HUDEP-2 (cell line): ENCODE data around the gene TRIM9.
A peak's percentile ranks its signal among the peaks of the same experiment; 100 is the strongest.

ENCODE experiments used
- DNase-seq, 76 experiments: peaks; one replicate each; lab custom pipeline; 2025; ENCODE audit not compliant: unreplicated experiment in 76 of 76; lab: John Stamatoyannopoulos, UW

Gene TRIM9

GRCh38 chr14:51094901-51095853 lies at the start of gene TRIM9:
Gene TRIM9 (minus strand): TSS chr14:51095105. CDS start chr14:51094939, 166 bp downstream.
- peak in 52 of 76 experiments; percentile 1 to 77 (median 34) for DNase-seq

DNA sequence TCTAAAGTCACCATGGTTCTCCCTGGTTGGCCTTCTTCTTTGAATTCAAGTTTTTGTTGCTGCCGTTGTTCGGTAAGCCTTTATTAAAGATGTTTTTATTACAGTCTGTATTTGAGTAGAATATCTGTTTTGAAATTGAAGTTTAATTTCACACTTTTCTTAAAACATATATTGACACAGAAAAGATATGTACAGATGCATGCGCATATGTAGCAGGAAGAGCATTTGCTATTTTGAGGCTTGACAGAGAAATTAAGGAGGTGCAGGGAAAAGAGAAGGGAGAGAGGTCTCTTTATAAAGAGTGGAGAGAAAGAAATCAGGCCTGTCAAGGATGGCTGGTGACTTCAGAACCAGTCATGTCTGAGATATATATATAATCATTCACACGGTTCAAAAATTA lies 46.0 kb upstream of the TRIM9 start:
- no peak for DNase-seq

- no peak for DNase-seq
Measured at GRCh38 chr14:51140338-51140737, 45.4 kb upstream of the TRIM9 start.

DNA sequence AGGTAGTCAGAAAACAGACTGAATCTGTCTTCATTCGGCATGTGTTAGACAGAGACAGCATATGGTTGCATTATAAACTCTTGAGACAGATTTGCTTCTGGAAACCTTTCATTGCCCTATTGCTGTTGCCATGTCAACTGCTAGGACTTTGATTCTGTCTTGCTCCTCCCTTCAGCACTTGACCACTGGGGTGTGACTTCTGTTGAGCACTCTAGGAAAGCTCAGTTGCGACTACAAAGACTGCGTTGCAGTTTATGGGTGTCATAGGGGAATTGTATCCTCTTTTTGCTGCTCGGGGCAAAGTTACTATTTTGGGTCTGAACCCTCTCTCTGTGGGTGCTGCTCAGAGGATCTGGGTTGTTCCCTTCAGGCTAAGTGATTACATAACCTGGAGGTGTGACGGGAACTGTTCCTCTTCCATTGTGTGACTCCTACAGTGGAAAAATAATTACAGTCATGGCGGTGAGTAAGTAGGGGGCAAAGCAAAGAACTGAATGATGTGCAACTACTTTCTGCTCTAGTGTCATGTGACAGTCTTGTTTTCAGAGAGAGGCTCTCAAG lies 44.3 kb upstream of the TRIM9 start:
- no peak for DNase-seq

DNA sequence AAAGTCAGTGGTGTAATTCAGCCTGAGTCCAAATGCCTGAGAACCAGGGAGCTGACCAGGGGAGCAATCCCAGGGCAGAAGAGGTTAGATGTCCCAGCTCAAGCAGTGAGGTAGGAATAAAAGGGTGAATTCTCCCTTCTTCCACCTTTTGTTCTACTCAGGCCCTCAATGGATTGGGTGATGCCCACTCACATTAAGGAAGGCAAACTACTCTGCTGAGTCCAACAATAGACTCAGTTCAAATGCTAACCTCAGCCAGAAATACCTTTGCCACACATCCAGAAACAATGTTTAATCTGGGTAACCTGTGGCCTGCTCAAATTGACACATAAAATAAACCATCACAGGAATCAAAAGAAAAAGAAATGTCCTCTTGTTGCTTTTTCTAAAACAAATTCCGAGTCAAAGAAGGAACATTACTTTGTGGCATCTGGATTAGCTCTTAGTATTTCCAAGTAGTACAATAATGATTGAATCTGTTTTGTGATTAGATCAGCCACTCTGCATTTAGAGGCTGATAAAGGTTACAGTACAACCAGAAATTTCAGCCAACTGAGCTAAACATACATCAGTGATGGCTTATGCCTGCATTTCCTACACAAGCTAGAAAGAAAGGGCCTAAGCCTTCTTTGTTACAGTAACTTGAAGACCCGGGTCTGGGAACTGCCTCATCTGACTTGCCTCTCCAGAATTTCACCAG lies 43.6 kb upstream of the TRIM9 start:
- DNase-seq: no peak

DNA sequence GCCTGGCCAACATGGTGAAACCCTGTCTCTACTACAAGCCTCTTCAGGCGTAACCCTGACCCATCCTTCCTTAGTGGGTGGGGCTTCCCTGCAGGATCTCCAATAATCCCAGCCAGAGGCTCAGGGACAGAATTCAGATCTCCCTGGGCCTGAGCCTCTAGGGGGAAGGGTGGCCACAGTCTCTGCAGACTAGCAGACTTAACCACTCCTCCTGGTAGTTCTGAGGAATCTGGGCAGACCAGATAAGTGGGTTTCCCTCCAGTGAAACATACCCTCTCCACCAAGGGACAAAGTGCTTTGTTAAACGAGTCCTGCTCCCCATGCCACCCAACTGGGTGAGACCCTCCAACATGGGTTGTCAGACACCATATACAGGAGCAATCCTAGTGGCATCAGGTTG lies 36.6 kb upstream of the TRIM9 start:
- no peak for DNase-seq

DNA sequence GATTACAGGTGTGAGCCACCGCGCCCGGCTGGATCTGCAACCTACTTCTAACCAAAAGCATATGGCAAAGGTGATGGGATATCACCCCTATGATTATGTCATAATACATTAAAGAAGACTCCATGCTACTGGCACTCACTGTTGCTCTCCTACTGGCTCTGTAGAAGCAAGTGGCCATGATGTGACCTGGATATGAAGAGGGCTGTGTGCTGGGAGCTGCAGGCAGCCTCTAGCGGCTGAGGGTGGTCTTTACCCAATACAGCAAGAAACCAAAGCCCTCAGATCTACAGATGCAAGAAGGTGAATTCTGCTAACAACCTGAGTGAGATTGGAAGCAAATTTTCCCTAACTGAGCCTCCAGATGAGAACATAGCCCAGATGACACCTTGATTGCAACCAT lies 34.2 kb upstream of the TRIM9 start:
- no peak for DNase-seq

DNA sequence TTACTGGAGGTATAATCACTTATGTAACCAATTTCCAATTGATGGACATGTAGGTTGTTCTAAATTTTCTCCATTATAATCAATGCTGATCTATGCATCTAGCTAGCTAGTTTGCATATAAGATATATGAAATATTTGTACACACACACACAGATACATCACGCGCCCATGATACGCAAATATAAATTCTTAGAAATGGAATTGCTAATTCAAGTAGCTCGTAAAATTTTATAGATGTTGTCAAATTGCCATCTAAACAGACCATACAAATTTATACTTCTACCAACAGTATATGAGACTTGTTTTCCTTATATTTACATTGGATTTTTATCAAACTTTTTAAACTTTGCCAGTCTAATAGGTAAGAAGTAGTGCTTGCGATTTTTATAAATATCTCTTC lies 29.1 kb upstream of the TRIM9 start:
- DNase-seq: no peak

- no peak for DNase-seq
Measured at GRCh38 chr14:51121096-51121495, 26.2 kb upstream of the TRIM9 start.

DNA sequence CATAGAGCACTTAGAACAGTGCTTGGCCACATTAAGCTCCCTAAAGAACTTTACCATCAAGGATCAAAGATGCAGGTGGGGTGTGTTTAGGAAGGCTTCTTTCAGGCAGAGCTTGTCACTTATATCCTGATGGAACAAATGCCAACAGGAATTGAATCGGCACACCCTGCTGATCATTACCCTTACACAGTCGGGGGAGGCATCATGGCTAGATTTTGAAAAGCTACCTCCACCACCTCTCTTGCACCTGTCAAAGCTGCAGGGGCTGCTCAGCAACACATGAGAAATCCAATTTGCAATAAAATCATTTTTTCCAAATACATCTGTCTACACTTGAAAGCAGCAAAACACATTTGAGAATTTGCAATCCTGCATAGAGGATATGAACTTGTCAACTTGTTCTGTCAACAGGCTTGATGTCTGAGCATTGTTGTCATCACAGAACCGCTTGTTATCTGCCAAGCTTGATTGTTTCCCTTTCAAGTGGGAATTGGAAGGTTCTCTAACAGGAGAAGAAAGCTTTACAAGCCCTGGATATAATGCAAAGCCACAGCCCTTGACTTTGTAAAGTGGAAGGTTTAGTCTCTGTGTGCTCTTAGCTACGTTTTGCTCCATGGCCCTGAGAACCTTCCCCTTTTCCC lies 24.6 kb upstream of the TRIM9 start:
- DNase-seq: no peak

DNA sequence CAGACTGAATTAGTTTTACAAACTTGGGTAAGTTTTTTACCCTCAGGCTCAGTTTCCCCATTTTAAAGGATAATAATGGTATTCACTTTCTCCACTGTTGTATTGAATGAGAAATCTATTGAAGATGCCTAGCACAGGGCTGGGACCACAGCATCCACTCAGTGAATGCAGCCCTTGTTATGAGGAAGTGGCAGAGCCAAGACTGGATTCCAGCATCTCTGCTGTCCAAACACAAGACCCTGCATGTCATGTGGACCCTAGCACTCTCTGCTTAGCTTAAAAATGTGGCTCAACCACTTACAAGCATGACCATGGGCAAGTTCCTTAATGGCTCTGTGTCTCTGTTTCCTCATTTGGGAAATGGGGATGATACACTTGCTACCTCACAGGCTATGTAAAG lies 24.1 kb upstream of the TRIM9 start:
- DNase-seq: no peak

GRCh38 chr14:51117593-51117992 lies 22.7 kb upstream of the TRIM9 start:
- no peak for DNase-seq

DNA sequence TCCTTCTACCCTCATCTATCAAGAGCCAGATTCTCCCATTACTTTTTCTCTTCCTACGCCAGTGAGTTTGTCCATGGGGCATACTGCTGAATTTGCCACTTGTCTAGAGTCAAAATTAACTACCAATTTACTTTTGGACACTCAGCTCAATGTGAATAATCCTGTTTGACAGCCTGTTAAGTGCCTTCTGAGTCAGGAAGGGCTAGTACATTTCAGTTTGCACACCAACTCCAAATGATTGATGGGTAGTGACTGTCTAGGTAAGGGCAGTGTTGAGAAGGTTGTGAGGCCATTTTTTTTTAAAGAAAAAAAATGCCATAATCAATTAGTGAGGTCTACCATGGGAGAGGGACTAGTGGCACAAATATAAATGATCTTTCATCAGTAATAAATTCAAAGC lies 21.8 kb upstream of the TRIM9 start:
- no peak for DNase-seq

GRCh38 chr14:51109651-51110050 lies 14.7 kb upstream of the TRIM9 start:
- DNase-seq: no peak

DNA sequence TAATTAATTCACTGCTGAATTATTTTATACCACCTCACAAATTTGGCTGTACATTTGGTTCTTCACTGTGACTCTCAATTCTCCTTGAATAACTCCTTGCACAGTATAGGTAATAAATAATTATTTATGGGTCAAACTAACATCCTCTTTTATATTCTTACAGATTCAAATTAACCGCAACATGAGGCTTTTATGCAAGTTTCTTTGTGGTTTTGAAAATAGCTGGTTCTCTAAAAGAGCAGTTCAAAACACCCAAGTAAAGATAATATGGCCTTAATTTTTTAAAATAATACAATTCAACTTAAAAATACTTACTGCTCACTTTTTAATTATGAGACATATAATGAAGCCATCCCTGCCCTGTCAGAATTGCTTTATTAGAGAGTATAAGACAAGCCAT lies 12.9 kb upstream of the TRIM9 start:
- DNase-seq: no peak

GRCh38 chr14:51104467-51104866 lies 9.6 kb upstream of the TRIM9 start:
- no peak for DNase-seq

GRCh38 chr14:51097287-51097686 lies 2.4 kb upstream of the TRIM9 start:
- no peak for DNase-seq

DNA sequence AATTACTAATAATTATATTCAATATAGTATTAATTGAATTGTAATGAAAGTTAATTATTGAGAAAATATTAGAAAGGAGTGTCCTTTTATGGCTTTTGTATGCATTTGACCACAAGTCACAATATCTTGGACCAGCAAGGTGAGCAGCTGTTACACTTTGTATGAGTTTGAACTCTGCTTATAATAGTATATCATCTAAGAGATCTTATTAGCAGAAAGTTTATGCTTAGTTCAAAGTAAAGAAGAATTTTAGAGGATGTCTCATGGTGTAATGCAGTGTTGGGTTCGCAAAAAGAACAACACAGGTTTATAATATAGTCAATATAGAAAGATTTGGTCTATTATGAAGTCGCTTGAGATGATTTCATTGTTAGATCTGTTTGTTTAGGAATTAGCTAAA lies 2.0 kb upstream of the TRIM9 start:
- DNase-seq: no peak

DNA sequence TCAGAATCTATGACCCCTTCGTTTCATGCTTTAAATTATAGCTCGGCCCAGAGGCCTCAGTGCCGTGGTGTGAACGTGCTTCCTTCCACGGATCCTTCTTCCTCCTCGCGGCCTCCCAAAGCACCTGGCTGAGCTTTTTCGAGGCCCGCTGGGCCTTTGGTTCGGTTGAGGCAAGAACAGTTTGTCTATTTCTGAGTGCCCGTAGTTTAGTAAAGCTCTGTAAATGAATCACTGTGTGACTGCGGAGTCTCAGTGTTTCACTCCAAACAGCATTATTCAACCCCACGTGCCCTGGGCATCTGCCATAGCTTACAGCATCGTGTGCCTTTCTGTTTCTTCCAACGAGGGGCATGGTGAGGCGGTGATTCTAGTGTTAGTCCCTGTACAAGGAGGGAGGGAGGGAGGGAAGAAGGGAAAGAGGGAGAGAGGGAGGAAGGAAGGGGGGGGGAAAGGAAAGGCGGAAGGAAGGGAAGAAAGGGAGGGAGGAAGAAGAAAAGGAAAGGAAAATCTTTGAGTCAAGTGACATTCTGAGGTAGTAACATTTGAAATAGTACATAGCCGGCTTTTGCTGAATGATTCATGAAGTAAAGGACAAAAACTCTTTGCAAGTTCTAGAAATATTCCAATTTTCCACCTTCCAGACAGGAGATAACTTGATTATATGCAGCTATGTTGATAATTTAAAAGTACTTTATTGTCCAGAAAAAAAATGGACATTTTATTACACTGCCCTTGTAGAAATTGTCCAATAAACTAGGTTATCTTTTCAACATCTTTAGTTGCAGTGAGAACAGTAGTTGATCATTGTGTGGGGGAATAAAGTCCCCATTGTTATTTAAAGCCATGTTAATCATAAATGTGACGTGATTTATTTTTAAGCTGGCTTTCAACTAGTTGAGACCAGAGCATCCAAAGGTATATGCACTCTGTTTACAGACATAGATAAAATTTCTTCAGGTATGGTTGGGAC lies 1.2 kb upstream of the TRIM9 start:
- no peak for DNase-seq

GRCh38 chr14:51094282-51094821 lies 553 bp downstream of the TRIM9 start:
- peak in 1 of 76 experiments; percentile 1 for DNase-seq
